GM18951 (cell line): Measurements from ENCODE around the gene GNG11.

Source experiments
- POLR2A ChIP-seq: IDR thresholded peaks from 4 replicates; pipeline ENCODE4 v1.6.1; 2011; ENCODE audit warnings: mild to moderate bottlenecking; ENCODE audit not compliant: insufficient read length, insufficient read depth; ENCODE audit errors: extremely low read depth
- in situ Hi-C: fragments of 300-500 bp; cut with MboI; formaldehyde crosslinking; loops from one replicate; pipeline ENCODE4 v1.12.0; 2022; ENCODE audit warnings: low sequenced_read_pairs, mixed read lengths, inconsistent platforms; ENCODE audit not compliant: unreplicated experiment

GNG11 gene

GRCh38 chr7:93920496-93921182 is 896 bp upstream of the GNG11 start:
- no peak for TF ChIP-seq POLR2A
- in situ Hi-C loops: loop anchor here (25.0 kb wide), 1 partner anchor 467 kb away; the partner anchor contains the start of gene COL1A2

GRCh38 chr7:93921186-93921585 is 349 bp upstream of the GNG11 start:
- in situ Hi-C loops: loop anchor here (25.0 kb wide), 1 partner anchor 466 kb away; the partner anchor contains the start of gene COL1A2
- no peak for TF ChIP-seq POLR2A

- in situ Hi-C loops: loop anchor here (25.0 kb wide), 1 partner anchor 464 kb away; the partner anchor contains the start of gene COL1A2
- TF ChIP-seq POLR2A: no peak
Observed at GRCh38 chr7:93923296-93923695, 1.8 kb downstream of the GNG11 start.

GRCh38 chr7:93923942-93924341 is 2.4 kb downstream of the GNG11 start:
- no peak for TF ChIP-seq POLR2A
- in situ Hi-C loops: loop anchor here (25.0 kb wide), 1 partner anchor 463 kb away; the partner anchor contains the start of gene COL1A2

GRCh38 chr7:93926800-93927199 is 5.3 kb downstream of the GNG11 start:
- TF ChIP-seq POLR2A: no peak
- in situ Hi-C loops: no loop called here

GRCh38 chr7:93927585-93927984 is 6.0 kb downstream of the GNG11 start:
- TF ChIP-seq POLR2A: no peak

GRCh38 chr7:93931655-93932054 is 10.1 kb downstream of the GNG11 start:
- no peak for TF ChIP-seq POLR2A

More at GRCh38 chr7:93927585-93927984, 6.0 kb downstream of the GNG11 start:
- in situ Hi-C loops: no loop called here

GRCh38 chr7:93933156-93933555 is 11.6 kb downstream of the GNG11 start:
- no peak for TF ChIP-seq POLR2A
- in situ Hi-C loops: no loop called here

More at GRCh38 chr7:93931655-93932054, 10.1 kb downstream of the GNG11 start:
- in situ Hi-C loops: no loop called here

GRCh38 chr7:93935102-93935501 is 13.6 kb downstream of the GNG11 start:
- in situ Hi-C loops: no loop called here
- TF ChIP-seq POLR2A: no peak

GRCh38 chr7:93937818-93938217 is 16.3 kb downstream of the GNG11 start:
- no peak for TF ChIP-seq POLR2A
- in situ Hi-C loops: no loop called here

- in situ Hi-C loops: no loop called here
- TF ChIP-seq POLR2A: no peak
Observed at GRCh38 chr7:93938293-93938692, 16.8 kb downstream of the GNG11 start.

- in situ Hi-C loops: no loop called here
Observed at GRCh38 chr7:93941945-93942344, 20.4 kb downstream of the GNG11 start.

GRCh38 chr7:93943816-93944540 is 22.4 kb downstream of the GNG11 start:
- TF ChIP-seq POLR2A: no peak
- in situ Hi-C loops: no loop called here

More at GRCh38 chr7:93941945-93942344, 20.4 kb downstream of the GNG11 start:
- TF ChIP-seq POLR2A: no peak

- TF ChIP-seq POLR2A: no peak
- in situ Hi-C loops: no loop called here
Observed at GRCh38 chr7:93944673-93945072, 23.1 kb downstream of the GNG11 start.
